ENCODE results near the gene KRT2.

DNA sequence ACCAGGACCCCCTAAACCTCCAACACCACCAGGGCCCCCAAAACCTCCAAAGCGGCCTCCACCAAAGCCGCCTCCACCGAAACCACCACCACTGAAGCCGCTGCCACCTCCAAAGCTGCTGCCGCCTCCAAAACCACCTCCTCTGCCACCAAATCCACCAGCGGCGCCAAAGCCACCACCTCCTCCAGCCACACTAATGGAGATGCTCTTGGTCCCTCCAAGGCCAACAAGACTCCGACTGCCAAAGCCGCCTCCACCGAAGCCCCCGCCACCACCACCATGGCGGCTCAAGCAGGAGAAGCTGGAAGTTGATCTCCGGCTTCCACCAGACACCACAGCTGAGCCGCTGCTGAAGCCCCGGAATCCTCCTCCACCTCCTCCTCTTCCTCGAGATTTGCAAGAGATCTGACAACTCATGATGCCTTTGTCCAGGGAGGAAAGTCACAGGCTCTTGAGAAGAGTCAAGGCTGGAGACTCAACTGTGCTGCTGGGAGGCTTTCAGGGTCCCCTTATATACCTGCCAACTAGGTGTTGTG lies at the start of gene KRT2:
- TF ChIP-seq EZH2 (IDR thresholded peaks at IDR 0.05; ENCODE audit: low read depth) (no peak), CTCF (conservative IDR thresholded peaks at IDR 0.05) (no peak)
